ENCODE results near the gene KMT2D. TPM values are rescaled to one million over a fixed set of nuclear protein-coding genes. Genes with fewer than 3 reads are reported as not detected.

The KMT2D gene
- total RNA-seq, 2 experiments from 2014 or later = 47.9 to 49.0 TPM

- peaks cover 7% of the 10 kb centered on the region for H3K36me3 Mint-ChIP-seq
- H3K4me1 Mint-ChIP-seq (ENCODE audit: low read depth) = peaks cover 39% of the 10 kb centered on the region
- no peaks in the 10 kb centered on the region for H3K9me3 Mint-ChIP-seq
- peaks cover 51% of the 10 kb centered on the region for H3K27me3 Mint-ChIP-seq
- DNase-seq = no peak
- no peak within 1 kb of the TSS for H3K27ac Mint-ChIP-seq
- ChIA-PET CTCF (interaction anchor here (0.6 to 11.5 kb wide), 14 partner anchors 8 to 279 kb away, joined by 3 to 256 read pairs (median 4); partner anchors contain the start of genes RHEBL1 and TUBA1B), POLR2A (interaction anchor here (0.6 to 3.2 kb wide), 4 partner anchors 30 to 141 kb away, joined by 3 to 11 read pairs (median 6); partner anchors contain the start of genes TUBA1B and WNT1)
- H3K4me3 Mint-ChIP-seq = no peak within 1 kb of the TSS
- intact Hi-C loops (cut with micrococcal nuclease) = loop anchor here (5.0 kb wide), 1 partner anchor 112 kb away; no protein-coding TSS in a partner anchor
Measured at GRCh38 chr12:49094160-49094974, 33.8 kb upstream of the KMT2D start, which contains the start of gene DHH. Gene DHH, minus strand, starts transcription at chr12:49094801. Its CDS starts 289 bp downstream, at chr12:49094512.

GRCh38 chr12:49093792-49094159 is 33.2 kb upstream of the KMT2D start:
- no peak overlapping the region for H3K27ac Mint-ChIP-seq
- peaks cover 5% of the 10 kb centered on the region for H3K36me3 Mint-ChIP-seq
- intact Hi-C loops (cut with micrococcal nuclease) = loop anchor here (5.0 kb wide), 1 partner anchor 111 kb away; no protein-coding TSS in a partner anchor
- no peak overlapping the region for H3K4me3 Mint-ChIP-seq
- DNase-seq = no peak
- peaks cover 56% of the 10 kb centered on the region for H3K27me3 Mint-ChIP-seq
- H3K9me3 Mint-ChIP-seq = no peaks in the 10 kb centered on the region
- CTCF ChIA-PET = interaction anchor here (0.6 to 11.5 kb wide), 11 partner anchors 9 to 106 kb away, joined by 3 to 256 read pairs (median 4); partner anchors contain the start of genes RHEBL1 and TUBA1B
- POLR2A ChIA-PET = interaction anchor here (1.0 to 3.2 kb wide), 3 partner anchors 30 to 116 kb away, joined by 4 to 11 read pairs (median 7); partner anchors contain the start of genes TUBA1B and WNT1
- H3K4me1 Mint-ChIP-seq (ENCODE audit: low read depth) = peaks cover 40% of the 10 kb centered on the region

GRCh38 chr12:49092816-49093406 is 32.3 kb upstream of the KMT2D start:
- H3K27ac Mint-ChIP-seq = no peak overlapping the region
- H3K4me3 Mint-ChIP-seq = no peak overlapping the region
- CTCF ChIA-PET = interaction anchor here (0.6 to 11.5 kb wide), 16 partner anchors 7 to 255 kb away, joined by 3 to 256 read pairs (median 4); partner anchors contain the start of genes RHEBL1, TUBA1B and WNT1
- intact Hi-C loops (cut with micrococcal nuclease) = loop anchor here (1.0 to 5.0 kb wide), 2 partner anchors 29 to 111 kb away; no protein-coding TSS in a partner anchor
- POLR2A ChIA-PET = interaction anchor here (0.6 to 3.2 kb wide), 5 partner anchors 29 to 182 kb away, joined by 3 to 11 read pairs (median 5); partner anchors contain the start of genes TUBA1B and WNT1
- peaks cover 61% of the 10 kb centered on the region for H3K27me3 Mint-ChIP-seq
- H3K36me3 Mint-ChIP-seq = peaks cover 4% of the 10 kb centered on the region
- no peak for DNase-seq
- H3K4me1 Mint-ChIP-seq (ENCODE audit: low read depth) = peaks cover 49% of the 10 kb centered on the region
- no peaks in the 10 kb centered on the region for H3K9me3 Mint-ChIP-seq

GRCh38 chr12:49092086-49092815 is 31.7 kb upstream of the KMT2D start:
- H3K4me1 Mint-ChIP-seq (ENCODE audit: low read depth) = peaks cover 53% of the 10 kb centered on the region
- CTCF ChIA-PET = interaction anchor here (0.6 to 11.5 kb wide), 16 partner anchors 8 to 256 kb away, joined by 3 to 256 read pairs (median 4); partner anchors contain the start of genes RHEBL1, TUBA1B and WNT1
- no peak overlapping the region for H3K4me3 Mint-ChIP-seq

GRCh38 chr12:49091836-49092085 is 31.2 kb upstream of the KMT2D start:
- no peak for DNase-seq
- Mint-ChIP-seq H3K36me3 (peaks cover 3% of the 10 kb centered on the region), H3K4me3 (no peak overlapping the region), H3K27ac (no peak overlapping the region), H3K9me3 (no peaks in the 10 kb centered on the region), H3K4me1 (ENCODE audit: low read depth) (peaks cover 53% of the 10 kb centered on the region), H3K27me3 (peaks cover 62% of the 10 kb centered on the region)
- ChIA-PET POLR2A (interaction anchor here (0.6 to 3.2 kb wide), 3 partner anchors 28 to 144 kb away, joined by 5 to 11 read pairs (median 7); partner anchors contain the start of gene TUBA1B), CTCF (interaction anchor here (1.1 to 11.5 kb wide), 12 partner anchors 9 to 136 kb away, joined by 3 to 256 read pairs (median 6); partner anchors contain the start of genes RHEBL1 and WNT1)
- intact Hi-C loops (cut with micrococcal nuclease) = loop anchor here (1.0 to 5.0 kb wide), 2 partner anchors 27 to 109 kb away; no protein-coding TSS in a partner anchor

More at GRCh38 chr12:49092086-49092815, 31.7 kb upstream of the KMT2D start:
- peaks cover 61% of the 10 kb centered on the region for H3K27me3 Mint-ChIP-seq
- H3K9me3 Mint-ChIP-seq = no peaks in the 10 kb centered on the region
- POLR2A ChIA-PET = interaction anchor here (0.6 to 3.2 kb wide), 5 partner anchors 28 to 182 kb away, joined by 3 to 11 read pairs (median 5); partner anchors contain the start of gene TUBA1B
- H3K36me3 Mint-ChIP-seq = peaks cover 3% of the 10 kb centered on the region
- H3K27ac Mint-ChIP-seq = no peak overlapping the region
- intact Hi-C loops (cut with micrococcal nuclease) = loop anchor here (1.0 to 5.0 kb wide), 2 partner anchors 28 to 110 kb away; no protein-coding TSS in a partner anchor
- peak; percentile 78 for DNase-seq

- no peaks in the 10 kb centered on the region for H3K9me3 Mint-ChIP-seq
- ChIA-PET POLR2A (no interaction called here), CTCF (interaction anchor here (1.1 to 11.5 kb wide), 10 partner anchors 9 to 113 kb away, joined by 3 to 256 read pairs (median 6); partner anchors contain the start of genes RHEBL1 and WNT1)
- no peaks in the 10 kb centered on the region for H3K36me3 Mint-ChIP-seq
- H3K27ac Mint-ChIP-seq = no peak overlapping the region
- peaks cover 55% of the 10 kb centered on the region for H3K4me1 Mint-ChIP-seq (ENCODE audit: low read depth)
- no peak overlapping the region for H3K4me3 Mint-ChIP-seq
- no peak for DNase-seq
- intact Hi-C loops (cut with micrococcal nuclease) = loop anchor here (5.0 kb wide), 1 partner anchor 109 kb away; no protein-coding TSS in a partner anchor
- peaks cover 64% of the 10 kb centered on the region for H3K27me3 Mint-ChIP-seq
Measured at GRCh38 chr12:49091056-49091835, 30.7 kb upstream of the KMT2D start.

GRCh38 chr12:49089821-49090773 is 29.5 kb upstream of the KMT2D start:
- Mint-ChIP-seq H3K4me3 (peak overlapping the region; percentile 66), H3K36me3 (no peaks in the 10 kb centered on the region), H3K27ac (no peak overlapping the region), H3K4me1 (ENCODE audit: low read depth) (peaks cover 55% of the 10 kb centered on the region), H3K27me3 (peaks cover 57% of the 10 kb centered on the region), H3K9me3 (no peaks in the 10 kb centered on the region)
- intact Hi-C loops (cut with micrococcal nuclease) = loop anchor here (2.0 to 5.0 kb wide), 5 partner anchors 19 to 108 kb away; partner anchors contain the start of gene TUBA1B
- DNase-seq = peak; percentile 51
- POLR2A ChIA-PET = no interaction called here
- CTCF ChIA-PET = interaction anchor here (0.6 to 11.5 kb wide), 18 partner anchors 11 to 205 kb away, joined by 3 to 256 read pairs (median 12); partner anchors contain the start of genes LMBR1L, PRPH, RHEBL1 and TUBA1B

- Mint-ChIP-seq H3K4me1 (ENCODE audit: low read depth) (peaks cover 49% of the 10 kb centered on the region), H3K9me3 (no peaks in the 10 kb centered on the region), H3K36me3 (no peaks in the 10 kb centered on the region), H3K4me3 (no peak overlapping the region), H3K27me3 (peaks cover 52% of the 10 kb centered on the region), H3K27ac (no peak overlapping the region)
- POLR2A ChIA-PET = interaction anchor here (0.8 to 2.0 kb wide), 3 partner anchors 19 to 42 kb away, joined by 3 to 11 read pairs (median 8); partner anchors contain the start of genes LMBR1L, RHEBL1 and TUBA1B
- DNase-seq = no peak
- intact Hi-C loops (cut with micrococcal nuclease) = loop anchor here (1.0 to 5.0 kb wide), 7 partner anchors 18 to 147 kb away; partner anchors contain the start of genes LMBR1L and TUBA1B
- CTCF ChIA-PET = interaction anchor here (0.6 to 6.5 kb wide), 52 partner anchors 10 to 445 kb away, joined by 3 to 184 read pairs (median 5); partner anchors contain the start of genes DNAJC22, LMBR1L, PRPH and RHEBL1
Measured at GRCh38 chr12:49088932-49089330, 28.3 kb upstream of the KMT2D start.

- ChIA-PET POLR2A (interaction anchor here (0.8 to 2.0 kb wide), 4 partner anchors 19 to 131 kb away, joined by 3 to 11 read pairs (median 6); partner anchors contain the start of genes ARF3, LMBR1L, RHEBL1 and TUBA1B), CTCF (interaction anchor here (0.6 to 6.5 kb wide), 55 partner anchors 10 to 446 kb away, joined by 3 to 184 read pairs (median 5); partner anchors contain the start of genes DNAJC22, LMBR1L, PRPH and RHEBL1)
- intact Hi-C loops (cut with micrococcal nuclease) = loop anchor here (1.0 to 5.0 kb wide), 7 partner anchors 18 to 148 kb away; partner anchors contain the start of genes LMBR1L and TUBA1B
- Mint-ChIP-seq H3K4me1 (ENCODE audit: low read depth) (peaks cover 43% of the 10 kb centered on the region), H3K36me3 (no peaks in the 10 kb centered on the region), H3K27ac (peak overlapping the region; percentile 23), H3K9me3 (no peaks in the 10 kb centered on the region), H3K27me3 (peaks cover 46% of the 10 kb centered on the region), H3K4me3 (peak overlapping the region; percentile 16)
- peak; percentile 78 for DNase-seq
Measured at GRCh38 chr12:49088150-49088931, 27.7 kb upstream of the KMT2D start.

Measured in activated CD4-positive, alpha-beta memory T cell treated with anti-CD3 and anti-CD28 coated beads for 36 hours (primary cell).